Endothelial cell of umbilical vein (primary cell): ENCODE data around the gene NHSL2. TPM values are rescaled to one million over a fixed set of nuclear protein-coding genes. Genes with fewer than 3 reads are reported as not detected.

Experiments used
- BruUV-seq: library from RNA; stranded (reverse); fragments of 400-500 nt; replicated peaks from 2 replicates; lab custom pipeline; 2021; lab: Mats Ljungman, UMichigan
- CTCF ChIA-PET: fragments of 300-600, 350-600 bp; sonication (Branson Sonifier 250); formaldehyde crosslinking; loops from one replicate; lab custom pipeline; 2021; ENCODE audit warnings: antibody characterized with exemption, inconsistent platforms; lab: Charles Lee
- POLR2A ChIA-PET: fragments of 300-600, 350-600 bp; sonication (Branson Sonifier 250); formaldehyde crosslinking; loops from one replicate; lab custom pipeline; 2021; ENCODE audit warnings: antibody characterized with exemption, inconsistent platforms; lab: Charles Lee
- DNase-seq: peaks from one replicate; pipeline ENCODE4 v3.0.0-alpha.2; 2011; ENCODE audit warnings: low read depth, low spot score
- FAIRE-seq: peaks from 2 replicates; lab custom pipeline; 2011; peaks lifted over from hg19 to GRCh38; lab: Jason Lieb, UNC
- H2AFZ ChIP-seq: 2 replicates; pipeline ENCODE4 v1.6.0; 2012; ENCODE audit warnings: low read depth, low read length, control low read depth, inconsistent platforms
- H3K27ac ChIP-seq: 2 replicates; pipeline ENCODE4 v1.5.1; 2011; ENCODE audit warnings: low read depth, mild to moderate bottlenecking, control low read depth, low read length, moderate library complexity; ENCODE audit not compliant: insufficient read depth
- H3K27me3 ChIP-seq, 2 experiments: 2 replicates each; pipeline versions ENCODE4 v1.6.0 to v1.6.1; 2011; ENCODE audit warnings: low read length in 2 of 2, mixed read lengths in 1 of 2; ENCODE audit not compliant: control insufficient read depth in 2 of 2, insufficient read depth in 2 of 2
- H3K36me3 ChIP-seq, 2 experiments: 2 replicates in 1 of 2; 3 replicates in 1 of 2; pipeline ENCODE4 v1.5.1; 2011; ENCODE audit warnings: low read length in 2 of 2, mild to moderate bottlenecking in 1 of 2, moderate library complexity in 1 of 2; ENCODE audit not compliant: control insufficient read depth in 2 of 2, insufficient read depth in 2 of 2; ENCODE audit errors: extremely low read depth in 1 of 2
- H3K4me1 ChIP-seq: 3 replicates; pipeline ENCODE4 v1.5.1; 2011; ENCODE audit warnings: mild to moderate bottlenecking, low read length; ENCODE audit not compliant: control insufficient read depth, insufficient read depth; ENCODE audit errors: extremely low read depth
- H3K4me2 ChIP-seq: 2 replicates; pipeline ENCODE4 v1.6.1; 2011; ENCODE audit warnings: low read length, control low read depth, mixed read lengths; ENCODE audit not compliant: insufficient read depth
- H3K4me3 ChIP-seq, 3 experiments: fragments of 200-600 bp in 1 of 3; sonication (generic), shearing (Covaris generic) in 1 of 3; replicated peaks in 1 of 3; 2 replicates each; pipeline ENCODE4 v1.5.1; 2011 to 2016; ENCODE audit warnings: control low read depth in 3 of 3, low read length in 3 of 3, mild to moderate bottlenecking in 2 of 3, inconsistent platforms in 1 of 3, low read depth in 1 of 3, moderate library complexity in 1 of 3; ENCODE audit not compliant: insufficient read depth in 1 of 3
- H3K79me2 ChIP-seq: 2 replicates; pipeline ENCODE4 v1.6.0; 2012; ENCODE audit warnings: low read length, inconsistent platforms; ENCODE audit not compliant: control insufficient read depth, insufficient read depth
- H3K9ac ChIP-seq: replicated peaks from 2 replicates; pipeline ENCODE3; 2011; ENCODE audit warnings: low read length, control low read depth; ENCODE audit not compliant: insufficient read depth; ENCODE audit errors: extremely low read depth
- H3K9me1 ChIP-seq: replicated peaks from 3 replicates; pipeline ENCODE4 v1.6.0; 2011; ENCODE audit warnings: mild to moderate bottlenecking, low read length; ENCODE audit not compliant: control insufficient read depth, insufficient read depth; ENCODE audit errors: extremely low read depth
- H3K9me3 ChIP-seq: replicated peaks from 2 replicates; pipeline ENCODE4 v1.5.1; 2012; ENCODE audit warnings: low read length, inconsistent platforms; ENCODE audit not compliant: control insufficient read depth, insufficient read depth
- H4K20me1 ChIP-seq: replicated peaks from 2 replicates; pipeline ENCODE3; 2011; ENCODE audit warnings: mild to moderate bottlenecking, low read length; ENCODE audit not compliant: control insufficient read depth, insufficient read depth; ENCODE audit errors: extremely low read depth
- EZH2 ChIP-seq: IDR thresholded peaks from 2 replicates; pipeline ENCODE4 v1.6.1; 2012; ENCODE audit warnings: borderline replicate concordance, low read depth, mild to moderate bottlenecking, moderate library complexity, low read length, inconsistent platforms; ENCODE audit not compliant: severe bottlenecking
- FOS ChIP-seq: IDR thresholded peaks from 2 replicates; pipeline ENCODE4 v1.6.1; 2011; ENCODE audit warnings: mild to moderate bottlenecking, low read length, moderate library complexity, borderline replicate concordance; ENCODE audit not compliant: insufficient read depth
- GATA2 ChIP-seq: IDR thresholded peaks from 2 replicates; pipeline ENCODE4 v1.7.0; 2011; ENCODE audit warnings: low read depth, mild to moderate bottlenecking, moderate library complexity, mixed read lengths, low read length; ENCODE audit not compliant: insufficient read length, insufficient read depth
- JUN ChIP-seq: IDR thresholded peaks from 2 replicates; pipeline ENCODE4 v1.6.1; 2011; ENCODE audit warnings: borderline replicate concordance, low read depth; ENCODE audit not compliant: insufficient read length, insufficient read depth
- MYC ChIP-seq: IDR thresholded peaks from one replicate; pipeline ENCODE4 v1.6.1; 2011; ENCODE audit warnings: mild to moderate bottlenecking, low read depth, low read length
- POLR2AphosphoS5 ChIP-seq: IDR thresholded peaks from 2 replicates; pipeline ENCODE4 v1.6.1; 2012; ENCODE audit warnings: low read depth, mild to moderate bottlenecking, control low read depth, low read length, moderate library complexity; ENCODE audit not compliant: insufficient read depth
- dilution Hi-C: fragments of 300-500 bp; cut with MboI; formaldehyde crosslinking; loops from one replicate; pipeline ENCODE4 v1.15.0; 2019; ENCODE audit warnings: low sequenced_read_pairs; ENCODE audit not compliant: extremely low pct_ligation_motif_present
- intact Hi-C: fragments of 100-400 bp; cut with micrococcal nuclease; formaldehyde crosslinking; loops from one replicate; pipeline ENCODE4 v1.10.0; 2022
- polyA plus RNA-seq, 4 experiments: library from polyadenylated mRNA; depleted of rRNA in 3 of 4; stranded (reverse) in 3 of 4; unstranded in 1 of 4; fragments of >200 nt; gene quantifications; 2 replicates each; pipeline versions ENCODE4 v1.2.1 to v1.2.3, GENCODE V29; 2011 to 2012; ENCODE audit warnings: missing spikeins in 1 of 4
- total RNA-seq: library from RNA; stranded (reverse); gene quantifications from 2 replicates; pipeline ENCODE4 v1.2.3, GENCODE V29; 2021
- TF ChIP-seq, protein P1 (sequence below), 2 donors: IDR thresholded peaks; 1 replicate in 1 of 2; 2 replicates in 1 of 2; pipeline ENCODE4 v1.5.1; 2011; ENCODE audit warnings: low read length in 2 of 2, mild to moderate bottlenecking in 2 of 2, moderate library complexity in 2 of 2, control low read depth in 1 of 2, inconsistent platforms in 1 of 2, low read depth in 1 of 2; ENCODE audit not compliant: insufficient read depth in 1 of 2; ENCODE audit errors: extremely low read depth in 1 of 2

The NHSL2 gene
- total and polyA plus RNA-seq, 2 donors (not counting 3 experiments of a cell fraction or from before 2014, with no cell fraction given), result 23.5 to 49.9 TPM

DNA sequence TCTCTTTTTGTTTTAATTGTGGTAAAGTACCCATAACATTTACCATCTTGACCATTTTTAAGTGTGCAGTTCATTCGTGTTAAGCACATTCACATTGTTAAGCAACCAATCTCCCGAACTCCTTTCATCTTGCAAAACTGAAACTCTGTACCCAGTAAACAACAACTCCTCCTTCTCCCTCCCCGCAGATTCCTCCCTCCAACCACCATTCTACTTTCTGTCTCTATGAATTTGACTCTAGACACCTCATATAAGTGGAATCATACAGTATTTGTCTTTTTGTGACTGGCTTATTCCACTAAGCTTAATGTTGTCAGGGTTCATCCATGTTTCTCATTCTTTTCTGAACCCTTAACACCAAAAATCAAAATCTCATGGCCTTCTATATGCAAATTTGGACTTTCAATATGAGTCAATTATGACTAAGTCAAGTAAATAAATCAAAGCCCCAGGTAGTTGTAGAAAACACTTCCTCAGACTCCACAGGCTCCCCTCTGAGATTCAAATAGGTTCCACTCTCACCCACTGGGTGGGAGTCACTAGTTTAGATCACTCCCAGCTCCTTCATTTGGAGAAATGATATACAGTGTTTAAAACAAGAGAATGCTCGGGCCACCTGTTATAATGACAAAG, 230.8 kb downstream of the NHSL2 start:
- H4K20me1 ChIP-seq, result no peaks in the 10 kb centered on the region
- H3K27me3 ChIP-seq, result no peaks in the 10 kb centered on the region
- H3K4me3 ChIP-seq, result no peak overlapping the region
- H3K9me3 ChIP-seq, result no peaks in the 10 kb centered on the region
- FAIRE-seq (no peak), DNase-seq (no peak)
- no peaks in the 10 kb centered on the region for H3K9me1 ChIP-seq
- intact Hi-C loops (no loop called here), dilution Hi-C loops (no loop called here)
- no peak overlapping the region for H3K4me2 ChIP-seq
- ChIA-PET POLR2A (no interaction called here), CTCF (no interaction called here)
- H3K27ac ChIP-seq, result no peak overlapping the region
- no peak overlapping the region for H3K9ac ChIP-seq
- no peak overlapping the region for H2AFZ ChIP-seq
- no peaks in the 10 kb centered on the region for H3K79me2 ChIP-seq
- peaks cover 8 to 34% of the 10 kb centered on the region in 2 experiments for H3K36me3 ChIP-seq
- TF ChIP-seq, protein P1, sequence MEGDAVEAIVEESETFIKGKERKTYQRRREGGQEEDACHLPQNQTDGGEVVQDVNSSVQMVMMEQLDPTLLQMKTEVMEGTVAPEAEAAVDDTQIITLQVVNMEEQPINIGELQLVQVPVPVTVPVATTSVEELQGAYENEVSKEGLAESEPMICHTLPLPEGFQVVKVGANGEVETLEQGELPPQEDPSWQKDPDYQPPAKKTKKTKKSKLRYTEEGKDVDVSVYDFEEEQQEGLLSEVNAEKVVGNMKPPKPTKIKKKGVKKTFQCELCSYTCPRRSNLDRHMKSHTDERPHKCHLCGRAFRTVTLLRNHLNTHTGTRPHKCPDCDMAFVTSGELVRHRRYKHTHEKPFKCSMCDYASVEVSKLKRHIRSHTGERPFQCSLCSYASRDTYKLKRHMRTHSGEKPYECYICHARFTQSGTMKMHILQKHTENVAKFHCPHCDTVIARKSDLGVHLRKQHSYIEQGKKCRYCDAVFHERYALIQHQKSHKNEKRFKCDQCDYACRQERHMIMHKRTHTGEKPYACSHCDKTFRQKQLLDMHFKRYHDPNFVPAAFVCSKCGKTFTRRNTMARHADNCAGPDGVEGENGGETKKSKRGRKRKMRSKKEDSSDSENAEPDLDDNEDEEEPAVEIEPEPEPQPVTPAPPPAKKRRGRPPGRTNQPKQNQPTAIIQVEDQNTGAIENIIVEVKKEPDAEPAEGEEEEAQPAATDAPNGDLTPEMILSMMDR (IDR thresholded peaks at IDR 0.05; ENCODE audit: extremely low read depth in 1 of 2, insufficient read depth in 1 of 2, low read depth in 1 of 2, low read length in 2 of 2), result no peak
- TF ChIP-seq EZH2 (no peak), POLR2AphosphoS5 (no peak), MYC (no peak), GATA2 (no peak), JUN (no peak), FOS (no peak)
- no TSS peak for BruUV-seq
- no peaks in the 10 kb centered on the region for H3K4me1 ChIP-seq
